Measurements from ENCODE around the gene SP5.

Gene SP5

DNA sequence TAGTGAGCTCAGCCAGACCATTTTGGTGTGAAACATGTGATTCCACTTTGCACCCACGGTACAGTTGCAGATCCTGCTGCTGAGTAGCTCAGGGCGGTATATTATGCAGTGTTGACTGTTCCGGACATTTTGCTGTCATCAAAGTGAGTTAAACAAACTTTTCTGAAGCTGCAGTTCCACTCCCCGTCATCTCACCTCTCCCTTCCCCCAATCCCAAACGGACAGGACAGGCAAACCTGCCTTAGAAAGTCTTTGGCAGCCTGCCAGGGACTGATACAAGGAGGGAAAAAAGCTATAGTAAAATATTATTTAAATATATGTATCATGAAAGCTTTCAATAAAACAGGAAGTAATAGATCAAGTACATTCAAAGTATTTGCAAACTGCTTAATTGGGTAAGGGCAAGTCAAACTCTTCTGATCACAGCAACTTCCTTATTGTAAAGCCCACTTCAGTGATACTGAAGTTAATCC, 35.5 kb upstream of the SP5 start:
- DNase-seq (ENCODE audit: low read depth) = peak; percentile 4
- TF ChIP-seq, protein P1, sequence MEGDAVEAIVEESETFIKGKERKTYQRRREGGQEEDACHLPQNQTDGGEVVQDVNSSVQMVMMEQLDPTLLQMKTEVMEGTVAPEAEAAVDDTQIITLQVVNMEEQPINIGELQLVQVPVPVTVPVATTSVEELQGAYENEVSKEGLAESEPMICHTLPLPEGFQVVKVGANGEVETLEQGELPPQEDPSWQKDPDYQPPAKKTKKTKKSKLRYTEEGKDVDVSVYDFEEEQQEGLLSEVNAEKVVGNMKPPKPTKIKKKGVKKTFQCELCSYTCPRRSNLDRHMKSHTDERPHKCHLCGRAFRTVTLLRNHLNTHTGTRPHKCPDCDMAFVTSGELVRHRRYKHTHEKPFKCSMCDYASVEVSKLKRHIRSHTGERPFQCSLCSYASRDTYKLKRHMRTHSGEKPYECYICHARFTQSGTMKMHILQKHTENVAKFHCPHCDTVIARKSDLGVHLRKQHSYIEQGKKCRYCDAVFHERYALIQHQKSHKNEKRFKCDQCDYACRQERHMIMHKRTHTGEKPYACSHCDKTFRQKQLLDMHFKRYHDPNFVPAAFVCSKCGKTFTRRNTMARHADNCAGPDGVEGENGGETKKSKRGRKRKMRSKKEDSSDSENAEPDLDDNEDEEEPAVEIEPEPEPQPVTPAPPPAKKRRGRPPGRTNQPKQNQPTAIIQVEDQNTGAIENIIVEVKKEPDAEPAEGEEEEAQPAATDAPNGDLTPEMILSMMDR (conservative IDR thresholded peaks at IDR 0.05; ENCODE audit: control insufficient read depth, insufficient read depth, low read depth, low read length) = no peak
- H3K4me3 ChIP-seq (ENCODE audit: control insufficient read depth, low read depth, low read length) = no peak overlapping the region

DNA sequence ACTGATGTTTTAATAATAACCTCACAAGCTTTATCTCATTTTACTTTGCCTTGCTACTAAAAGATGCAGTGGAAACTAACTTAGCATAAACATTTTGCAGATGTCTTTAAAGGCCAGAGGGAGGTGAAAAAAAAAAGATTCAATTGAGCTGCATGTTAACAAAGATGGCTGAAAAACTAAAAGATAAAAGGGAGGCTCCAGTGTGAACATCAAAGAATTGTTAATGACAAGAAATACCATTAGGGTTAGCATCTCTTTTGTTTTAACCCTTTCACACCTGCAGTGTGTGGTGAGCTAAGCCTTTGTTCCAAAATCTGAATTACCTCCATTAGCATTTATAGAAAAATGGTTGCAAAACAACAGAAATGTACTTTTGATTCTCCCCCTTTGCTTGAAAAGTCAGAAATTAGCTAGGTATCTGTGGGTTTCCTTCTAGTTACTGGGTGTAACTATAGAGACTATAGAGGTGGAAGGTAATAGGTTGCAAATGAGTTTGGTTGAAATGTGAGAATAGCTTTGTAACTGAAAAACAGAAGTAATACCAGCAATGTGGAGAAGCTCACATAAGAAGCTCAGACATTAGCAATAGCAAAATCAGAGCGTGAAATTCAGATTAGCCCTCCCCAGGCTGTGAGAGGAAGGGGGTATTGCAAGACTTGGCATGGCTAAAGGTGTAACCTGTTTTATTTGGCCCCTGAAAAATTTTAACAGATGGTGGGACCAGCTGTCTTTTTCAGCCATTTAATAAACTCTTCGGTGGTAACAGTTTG, 34.8 kb upstream of the SP5 start:
- TF ChIP-seq, protein P1 (conservative IDR thresholded peaks at IDR 0.05; ENCODE audit: control insufficient read depth, insufficient read depth, low read depth, low read length) = no peak
- no peak overlapping the region for H3K4me3 ChIP-seq (ENCODE audit: control insufficient read depth, low read depth, low read length)
- no peak for DNase-seq (ENCODE audit: low read depth)

DNA sequence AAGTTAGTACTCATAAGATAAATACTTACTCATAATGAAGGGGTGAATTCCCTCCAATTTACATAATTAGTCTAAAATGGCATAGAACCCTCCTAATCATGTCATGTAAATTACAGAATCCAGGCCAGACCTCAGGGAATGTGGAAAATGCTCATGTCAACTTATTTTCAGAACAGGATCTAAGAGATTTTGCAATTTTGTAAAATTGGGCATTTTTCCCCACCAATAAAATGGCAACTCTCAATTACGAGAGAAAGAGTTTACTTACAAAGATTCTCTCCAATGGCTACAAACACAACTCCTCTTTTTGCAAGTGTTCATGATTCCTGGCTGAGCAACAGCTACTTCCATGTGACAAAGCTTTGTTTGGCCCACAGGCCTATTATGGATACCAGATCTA, 33.8 kb upstream of the SP5 start:
- TF ChIP-seq, protein P1 (conservative IDR thresholded peaks at IDR 0.05; ENCODE audit: control insufficient read depth, insufficient read depth, low read depth, low read length) = no peak
- H3K4me3 ChIP-seq (ENCODE audit: control insufficient read depth, low read depth, low read length) = no peak overlapping the region
- DNase-seq (ENCODE audit: low read depth) = no peak

DNA sequence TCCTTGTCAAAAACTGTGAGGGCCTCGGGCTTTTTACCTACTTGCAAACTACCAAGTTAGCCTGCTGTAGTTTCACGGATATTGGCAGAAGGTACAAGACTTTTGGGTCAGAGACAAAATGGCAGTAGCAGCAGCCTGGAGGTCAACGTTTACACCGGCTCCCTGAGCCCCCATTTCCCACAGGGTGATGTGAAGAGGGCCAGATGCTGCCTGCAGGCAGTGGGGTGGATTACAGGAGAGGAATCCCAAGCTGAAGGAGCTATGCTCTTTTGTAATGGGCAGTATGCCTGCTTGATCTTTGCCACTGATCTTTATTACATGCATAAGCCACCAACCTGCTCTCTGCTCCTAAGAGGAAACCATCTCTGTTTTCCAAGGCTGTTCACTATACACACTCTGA, 29.5 kb upstream of the SP5 start:
- no peak overlapping the region for H3K4me3 ChIP-seq (ENCODE audit: control insufficient read depth, low read depth, low read length)
- DNase-seq (ENCODE audit: low read depth) = no peak
- TF ChIP-seq, protein P1 (conservative IDR thresholded peaks at IDR 0.05; ENCODE audit: control insufficient read depth, insufficient read depth, low read depth, low read length) = no peak

DNA sequence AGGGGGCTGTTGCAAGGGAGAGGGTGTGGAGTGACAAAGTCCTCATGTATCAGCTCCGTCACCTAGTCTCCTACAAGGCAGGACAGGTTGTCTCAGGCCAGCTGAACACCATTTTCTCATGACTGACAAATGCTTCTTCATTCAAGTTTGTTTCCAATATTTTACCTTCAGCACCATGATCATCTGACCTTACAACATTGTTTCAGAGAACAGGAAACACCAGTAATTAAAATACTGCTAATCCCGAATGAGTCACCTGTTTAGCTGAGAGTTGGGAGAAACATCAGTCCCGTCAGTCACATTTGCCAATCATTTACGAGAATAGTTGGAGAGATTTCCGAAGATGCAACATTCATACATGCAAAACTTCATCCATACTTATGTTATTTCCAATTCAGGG, 25.7 kb upstream of the SP5 start:
- no peak for DNase-seq (ENCODE audit: low read depth)
- H3K4me3 ChIP-seq (ENCODE audit: control insufficient read depth, low read depth, low read length) = no peak overlapping the region
- TF ChIP-seq, protein P1 (conservative IDR thresholded peaks at IDR 0.05; ENCODE audit: control insufficient read depth, insufficient read depth, low read depth, low read length) = no peak

DNA sequence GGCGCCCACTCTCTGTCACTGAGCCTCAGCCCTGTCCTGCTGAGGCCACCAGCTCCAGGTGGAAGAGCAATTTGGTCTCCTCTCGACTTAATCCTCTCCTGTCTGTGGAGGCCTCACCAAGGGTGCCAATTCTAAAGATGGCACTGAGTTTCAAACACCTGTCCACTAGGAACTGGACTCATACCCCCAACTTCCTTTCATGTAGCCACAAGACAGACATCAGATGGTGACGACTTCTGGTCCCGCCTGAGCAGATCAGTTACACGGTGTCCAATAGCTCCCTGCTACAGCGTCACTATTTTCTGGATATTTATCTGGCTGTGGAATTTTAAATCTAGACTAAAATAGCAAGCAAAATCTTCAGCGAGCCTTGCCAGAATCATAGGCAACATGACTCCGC, 24.5 kb upstream of the SP5 start:
- TF ChIP-seq, protein P1 (conservative IDR thresholded peaks at IDR 0.05; ENCODE audit: control insufficient read depth, insufficient read depth, low read depth, low read length) = no peak
- no peak overlapping the region for H3K4me3 ChIP-seq (ENCODE audit: control insufficient read depth, low read depth, low read length)
- DNase-seq (ENCODE audit: low read depth) = no peak

All from fibroblast of mammary gland (primary cell).